NCI-H510A treated with DMSO at 0.1 percent for 48 hours (cell line): Measurements from ENCODE around the gene RASA4.
"Not testable (repeated sequence)": the region's sequence is repeated elsewhere in the genome, so short reads cannot be mapped to it uniquely, and the experiment has no call there.

ENCODE experiments used
- DNase-seq: peaks from one replicate; lab custom pipeline; 2025; lab: John Stamatoyannopoulos, UW

RASA4 gene

GRCh38 chr7:102542771-102543170, 73.8 kb downstream of the RASA4 start:
- not testable (repeated sequence) for DNase-seq

- DNase-seq = not testable (repeated sequence)
Observed at GRCh38 chr7:102542083-102542482, 74.5 kb downstream of the RASA4 start.

- not testable (repeated sequence) for DNase-seq
Observed at GRCh38 chr7:102540604-102541003, 76.0 kb downstream of the RASA4 start.

GRCh38 chr7:102535062-102535615, 81.4 kb downstream of the RASA4 start:
- not testable (repeated sequence) for DNase-seq

GRCh38 chr7:102532127-102532526, 84.4 kb downstream of the RASA4 start:
- not testable (repeated sequence) for DNase-seq

GRCh38 chr7:102531583-102531982, 85.0 kb downstream of the RASA4 start:
- DNase-seq = not testable (repeated sequence)

GRCh38 chr7:102527822-102528793, 88.4 kb downstream of the RASA4 start:
- DNase-seq = not testable (repeated sequence)

- DNase-seq = not testable (repeated sequence)
Observed at GRCh38 chr7:102527182-102527581, 89.4 kb downstream of the RASA4 start.

- DNase-seq = not testable (repeated sequence)
Observed at GRCh38 chr7:102524803-102525202, 91.8 kb downstream of the RASA4 start.
